GM23338 (cell line): Measurements from ENCODE around the gene ASPG. TPM values are rescaled to one million over a fixed set of nuclear protein-coding genes. Genes with fewer than 3 reads are reported as not detected.

ENCODE experiments used
- ATAC-seq: fragments of 200-7000 bp; cut with Tn5 transposase; 3 replicates; pipeline ENCODE4 v1.9.1; 2020
- DNase-seq: peaks from one replicate; pipeline ENCODE4 v3.0.0-alpha.2; 2015; ENCODE audit warnings: low spot score
- H2AFZ ChIP-seq: fragments of 200-600 bp; sonication (generic); 2 replicates; pipeline ENCODE4 v1.8.0; 2016; ENCODE audit warnings: antibody characterized with exemption, mild to moderate bottlenecking, moderate library complexity
- H3F3A ChIP-seq: fragments of 200-600 bp; sonication (generic); replicated peaks from 2 replicates; pipeline ENCODE4 v1.8.0; 2017; ENCODE audit warnings: antibody characterized with exemption, mixed run types, low read depth
- H3K27ac ChIP-seq: fragments of 200-600 bp; sonication (generic); 2 replicates; pipeline ENCODE4 v1.6.1; 2016; ENCODE audit warnings: low read depth
- H3K27me3 ChIP-seq: fragments of 200-600 bp; sonication (generic); 2 replicates; pipeline ENCODE4 v1.8.0; 2016; ENCODE audit warnings: mild to moderate bottlenecking, mixed run types, moderate library complexity; ENCODE audit not compliant: insufficient read depth
- H3K36me3 ChIP-seq: fragments of 200-600 bp; sonication (generic); 2 replicates; pipeline ENCODE4 v1.8.0; 2016; ENCODE audit warnings: mild to moderate bottlenecking; ENCODE audit not compliant: insufficient read depth
- H3K4me1 ChIP-seq: fragments of 200-600 bp; sonication (generic); 2 replicates; pipeline ENCODE4 v1.8.0; 2016; ENCODE audit warnings: mild to moderate bottlenecking, moderate library complexity; ENCODE audit not compliant: insufficient read depth
- H3K4me2 ChIP-seq: fragments of 200-600 bp; sonication (generic); 2 replicates; pipeline ENCODE4 v1.7.1; 2017; ENCODE audit warnings: mixed run types
- H3K4me3 ChIP-seq: fragments of 200-600 bp; sonication (generic); 2 replicates; pipeline ENCODE4 v1.6.1; 2016; ENCODE audit warnings: mixed run types
- H3K79me2 ChIP-seq: fragments of 200-600 bp; sonication (generic); replicated peaks from 2 replicates; pipeline ENCODE4 v1.8.0; 2017; ENCODE audit warnings: mild to moderate bottlenecking; ENCODE audit not compliant: insufficient read depth
- H3K9me2 ChIP-seq: fragments of 200-600 bp; sonication (generic); 2 replicates; pipeline ENCODE4 v1.8.0; 2017; ENCODE audit not compliant: insufficient read depth
- H4K20me1 ChIP-seq: fragments of 200-600 bp; sonication (generic); replicated peaks from 2 replicates; pipeline ENCODE4 v1.8.0; 2017; ENCODE audit warnings: mild to moderate bottlenecking; ENCODE audit not compliant: insufficient read depth
- H3K27ac Mint-ChIP-seq: 2 replicates; pipeline ENCODE4 v1.8.0; 2020; ENCODE audit warnings: inconsistent platforms, mild to moderate bottlenecking, moderate library complexity, mixed read lengths
- H3K27me3 Mint-ChIP-seq: 3 replicates; pipeline ENCODE4 v1.8.0; 2022; ENCODE audit warnings: low read depth, mild to moderate bottlenecking, moderate library complexity, mixed read lengths, inconsistent platforms; ENCODE audit not compliant: insufficient read depth, poor library complexity
- H3K36me3 Mint-ChIP-seq: 3 replicates; pipeline ENCODE4 v1.8.0; 2021; ENCODE audit warnings: low read depth, mild to moderate bottlenecking, inconsistent platforms, moderate library complexity, mixed read lengths
- H3K4me1 Mint-ChIP-seq: 3 replicates; pipeline ENCODE4 v1.8.0; 2020; ENCODE audit warnings: mild to moderate bottlenecking, inconsistent platforms, mixed read lengths
- H3K4me3 Mint-ChIP-seq: 3 replicates; pipeline ENCODE4 v1.8.0; 2021; ENCODE audit warnings: moderate library complexity, mild to moderate bottlenecking, inconsistent platforms, mixed read lengths
- H3K9me3 Mint-ChIP-seq: 3 replicates; pipeline ENCODE4 v1.8.0; 2020; ENCODE audit warnings: moderate library complexity, mild to moderate bottlenecking, inconsistent platforms, mixed read lengths
- ETS1 ChIP-seq: IDR thresholded peaks from 2 replicates; pipeline ENCODE4 v1.6.1; 2016; ENCODE audit warnings: antibody characterized with exemption
- EZH2 ChIP-seq: fragments of 200-600 bp; sonication (generic); IDR thresholded peaks from one replicate; pipeline ENCODE4 v1.8.0; 2017; ENCODE audit warnings: antibody characterized with exemption, mild to moderate bottlenecking, low read depth; ENCODE audit not compliant: unreplicated experiment
- EZH2phosphoT487 ChIP-seq: fragments of 200-600 bp; sonication (generic); IDR thresholded peaks from one replicate; pipeline ENCODE4 v1.8.1; 2018; ENCODE audit warnings: antibody characterized with exemption; ENCODE audit not compliant: unreplicated experiment
- REST ChIP-seq: IDR thresholded peaks from one replicate; pipeline ENCODE4 v1.6.1; 2018; ENCODE audit warnings: antibody characterized with exemption; ENCODE audit not compliant: unreplicated experiment
- STAT1 ChIP-seq: IDR thresholded peaks from one replicate; pipeline ENCODE4 v1.6.1; 2016; ENCODE audit warnings: antibody characterized with exemption; ENCODE audit not compliant: unreplicated experiment
- ZNF114 ChIP-seq: fragments of 250-450 bp; sonication (Bioruptor Pico); IDR thresholded peaks from 2 replicates; pipeline ENCODE4 v1.5.0; 2020; ENCODE audit warnings: mild to moderate bottlenecking, moderate library complexity
- ZNF462 ChIP-seq: fragments of 250-450 bp; sonication (Bioruptor Pico); IDR thresholded peaks from 2 replicates; pipeline ENCODE4 v1.5.0; 2020; ENCODE audit warnings: mild to moderate bottlenecking, moderate library complexity
- polyA plus RNA-seq: library from polyadenylated mRNA; unstranded; fragments of >200 nt; fragmentation: Nextera tagmentation; extraction: Ambion mirVana; gene quantifications from 2 replicates; pipeline ENCODE4 v1.2.1, GENCODE V29; 2016
- total RNA-seq: library from RNA; depleted of rRNA; stranded (reverse); fragments of >200 nt; shearing (Covaris generic); gene quantifications from 2 replicates; pipeline ENCODE4 v1.2.3, GENCODE V29; 2014

Gene ASPG
- total and polyA plus RNA-seq, 2 experiments from 2014 or later, result 0.61 to 6.2 TPM

- peaks cover 35% of the 10 kb centered on the region for H3K27me3 Mint-ChIP-seq
- no peak for DNase-seq
- Histone ChIP-seq H2AFZ (no peak overlapping the region), H4K20me1 (no peaks in the 10 kb centered on the region), H3F3A (no peaks in the 10 kb centered on the region), H3K4me3 (no peak overlapping the region), H3K9me2 (no peaks in the 10 kb centered on the region), H3K79me2 (no peaks in the 10 kb centered on the region), H3K4me2 (no peak overlapping the region), H3K36me3 (no peaks in the 10 kb centered on the region), H3K4me1 (no peaks in the 10 kb centered on the region; the same call in 1 of the 2 replicates), H3K27ac (no peak overlapping the region), H3K27me3 (peaks cover 23% of the 10 kb centered on the region)
- peaks cover 13% of the 10 kb centered on the region; the same call in 2 of the 3 replicates for H3K4me1 Mint-ChIP-seq
- H3K36me3 Mint-ChIP-seq, result peaks cover 2% of the 10 kb centered on the region; the same call in 2 of the 3 replicates
- no peak overlapping the region for H3K27ac Mint-ChIP-seq
- H3K4me3 Mint-ChIP-seq, result no peak overlapping the region
- ATAC-seq, result no peak
- peaks cover 19% of the 10 kb centered on the region for H3K9me3 Mint-ChIP-seq
- no peak for TF ChIP-seq EZH2phosphoT487
- no peak for TF ChIP-seq REST
- TF ChIP-seq STAT1, result no peak
- no peak for TF ChIP-seq EZH2
- TF ChIP-seq ZNF114 (CRISPR knock-in tag), result no peak
- TF ChIP-seq ETS1, result no peak
These were observed 48.0 kb downstream of the ASPG start for GRCh38 chr14:104133496-104133895.

GRCh38 chr14:104134061-104134965 lies 48.8 kb downstream of the ASPG start:
- Mint-ChIP-seq H3K27ac (no peak overlapping the region), H3K36me3 (peaks cover 2% of the 10 kb centered on the region; the same call in 2 of the 3 replicates), H3K9me3 (peaks cover 14% of the 10 kb centered on the region), H3K4me3 (no peak overlapping the region), H3K4me1 (peaks cover 13% of the 10 kb centered on the region; the same call in 2 of the 3 replicates), H3K27me3 (peaks cover 35% of the 10 kb centered on the region)
- H3K4me3 ChIP-seq, result peak overlapping the region; percentile 66
- no peaks in the 10 kb centered on the region for H3F3A ChIP-seq
- no peak overlapping the region for H3K27ac ChIP-seq
- peaks cover 26% of the 10 kb centered on the region for H3K27me3 ChIP-seq
- H3K36me3 ChIP-seq, result no peaks in the 10 kb centered on the region
- H4K20me1 ChIP-seq, result no peaks in the 10 kb centered on the region
- peak overlapping the region; percentile 83; the same call in 1 of the 2 replicates for H2AFZ ChIP-seq
- DNase-seq, result no peak
- H3K9me2 ChIP-seq, result no peaks in the 10 kb centered on the region
- H3K79me2 ChIP-seq, result peaks cover 3% of the 10 kb centered on the region
- ATAC-seq, result no peak
- peaks cover 1% of the 10 kb centered on the region for H3K4me1 ChIP-seq
- peak overlapping the region; percentile 86 for H3K4me2 ChIP-seq
- TF ChIP-seq EZH2phosphoT487, result no peak
- no peak for TF ChIP-seq ZNF462 (CRISPR knock-in tag)
